GM12864 (cell line): ENCODE data around the gene UGT2A3.
A peak's percentile ranks its signal among the peaks of the same experiment; 100 is the strongest.

Experiments
- DNase-seq: peaks from one replicate; pipeline ENCODE4 v3.0.0-alpha.2; 2011; ENCODE audit warnings: low read depth
- H3K4me3 ChIP-seq: 2 replicates; pipeline ENCODE4 v1.5.1; 2011; ENCODE audit warnings: mild to moderate bottlenecking, low read depth, low read length, control low read depth
- CTCF ChIP-seq: IDR thresholded peaks from 2 replicates; pipeline ENCODE4 v1.5.1; 2011; ENCODE audit warnings: low read depth, mild to moderate bottlenecking, moderate library complexity, low read length, control low read depth, inconsistent platforms; ENCODE audit errors: missing control alignments

UGT2A3 gene

GRCh38 chr4:68905598-68905938 lies 46.0 kb downstream of the UGT2A3 start:
- DNase-seq: no peak
- no peak overlapping the region for H3K4me3 ChIP-seq
- TF ChIP-seq CTCF: no peak

- DNase-seq: no peak
- TF ChIP-seq CTCF: peak; percentile 21
Measured at GRCh38 chr4:68904786-68905185, 46.8 kb downstream of the UGT2A3 start.

GRCh38 chr4:68896749-68897148 lies 54.9 kb downstream of the UGT2A3 start:
- TF ChIP-seq CTCF: no peak
- no peak for DNase-seq
- no peak overlapping the region for H3K4me3 ChIP-seq

More at GRCh38 chr4:68904786-68905185, 46.8 kb downstream of the UGT2A3 start:
- no peak overlapping the region for H3K4me3 ChIP-seq

- H3K4me3 ChIP-seq: no peak overlapping the region
- no peak for DNase-seq
- TF ChIP-seq CTCF: no peak
Measured at GRCh38 chr4:68895561-68896198, 55.9 kb downstream of the UGT2A3 start.

GRCh38 chr4:68892861-68893260 lies 58.7 kb downstream of the UGT2A3 start:
- no peak for DNase-seq
- TF ChIP-seq CTCF: no peak
- H3K4me3 ChIP-seq: no peak overlapping the region

GRCh38 chr4:68891678-68892077 lies 59.9 kb downstream of the UGT2A3 start:
- DNase-seq: no peak
- no peak overlapping the region for H3K4me3 ChIP-seq
- TF ChIP-seq CTCF: no peak

GRCh38 chr4:68885545-68885944 lies 66.1 kb downstream of the UGT2A3 start:
- no peak for DNase-seq
- TF ChIP-seq CTCF: no peak
- H3K4me3 ChIP-seq: no peak overlapping the region
